ENCODE results near the gene DDX23.
"Not testable (repeated sequence)": the region's sequence is repeated elsewhere in the genome, so short reads cannot be mapped to it uniquely, and the experiment has no call there.

The DDX23 gene

DNA sequence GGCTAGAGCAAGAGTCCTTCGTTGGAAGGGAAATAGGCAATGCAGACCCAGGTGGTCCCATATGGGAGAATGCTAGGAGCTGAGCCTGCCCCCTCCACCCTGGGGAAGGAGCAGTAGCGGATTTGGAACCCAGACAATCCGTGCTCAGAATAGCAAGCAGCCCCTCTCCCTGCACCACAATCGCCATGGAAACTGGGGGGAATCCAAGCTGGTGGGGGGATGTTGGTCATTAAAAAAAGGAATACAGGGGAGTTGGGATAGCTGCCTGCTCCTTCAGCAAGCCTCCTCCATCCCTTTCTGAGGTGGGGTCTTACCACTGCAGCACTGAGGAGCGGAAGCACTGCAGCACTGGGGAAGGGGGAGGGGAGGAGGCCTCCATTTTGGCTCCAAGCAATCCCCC lies 10.8 kb upstream of the DDX23 start:
- no peak for DNase-seq (ENCODE audit: low spot score)

DNA sequence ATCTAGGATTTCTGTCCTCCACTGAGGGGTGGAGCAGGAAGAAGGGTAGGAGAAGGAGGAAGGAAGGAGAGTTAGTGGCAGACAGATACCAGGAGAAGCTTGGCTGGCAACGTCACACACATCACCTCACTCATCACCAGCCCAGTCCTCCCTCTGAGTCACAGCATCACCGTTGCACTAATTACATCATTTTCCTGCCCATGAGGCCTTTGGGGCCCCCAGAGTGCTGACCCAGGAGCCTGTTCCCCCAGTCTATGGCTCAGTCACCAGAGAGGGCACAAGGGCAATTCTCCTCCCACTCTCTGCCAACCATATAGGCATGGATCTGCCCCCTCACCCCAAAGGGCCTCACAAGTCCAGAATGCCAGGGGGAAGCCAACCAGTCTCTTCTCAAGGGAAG lies 9.1 kb upstream of the DDX23 start:
- DNase-seq (ENCODE audit: low spot score), result no peak

DNA sequence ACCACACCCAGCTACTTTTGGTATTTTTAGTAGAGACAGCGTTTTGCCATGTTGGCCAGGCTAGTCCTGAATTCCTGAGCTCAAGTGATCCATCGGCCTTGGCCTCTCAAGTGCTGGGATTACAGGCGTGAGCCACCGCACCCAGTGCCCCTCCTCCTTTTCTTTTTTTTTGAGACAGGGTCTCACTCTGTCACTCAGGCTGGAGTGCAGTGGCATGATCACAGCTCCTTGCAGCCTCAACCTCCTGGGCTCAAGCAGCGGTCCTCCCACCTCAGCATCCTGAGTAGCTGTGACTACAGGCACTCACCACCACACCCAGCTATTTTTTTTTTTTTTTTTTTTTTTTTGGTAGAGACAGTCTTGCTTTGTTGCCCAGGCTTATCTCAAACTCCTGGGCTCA lies 8.3 kb upstream of the DDX23 start:
- DNase-seq (ENCODE audit: low spot score), result not testable (repeated sequence)

DNA sequence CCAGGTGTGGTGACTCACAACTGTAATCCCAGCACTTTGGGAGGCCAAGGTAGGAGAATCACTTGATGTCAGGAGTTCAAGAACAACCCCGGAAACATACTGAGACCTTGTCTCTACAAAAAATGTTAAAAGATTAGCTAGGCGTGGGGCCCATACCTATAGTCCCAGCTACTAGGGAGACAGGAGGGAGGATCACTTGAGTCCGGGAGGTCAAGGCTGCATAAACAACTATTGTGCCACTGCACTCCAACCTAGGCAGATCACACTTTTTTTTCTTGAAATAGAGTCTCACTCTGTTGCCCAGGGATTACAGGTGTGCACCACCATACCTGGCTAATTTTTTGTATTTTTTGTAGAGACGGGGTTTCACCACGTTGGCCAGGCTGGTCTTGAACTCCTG lies 7.6 kb upstream of the DDX23 start:
- DNase-seq (ENCODE audit: low spot score), result no peak

DNA sequence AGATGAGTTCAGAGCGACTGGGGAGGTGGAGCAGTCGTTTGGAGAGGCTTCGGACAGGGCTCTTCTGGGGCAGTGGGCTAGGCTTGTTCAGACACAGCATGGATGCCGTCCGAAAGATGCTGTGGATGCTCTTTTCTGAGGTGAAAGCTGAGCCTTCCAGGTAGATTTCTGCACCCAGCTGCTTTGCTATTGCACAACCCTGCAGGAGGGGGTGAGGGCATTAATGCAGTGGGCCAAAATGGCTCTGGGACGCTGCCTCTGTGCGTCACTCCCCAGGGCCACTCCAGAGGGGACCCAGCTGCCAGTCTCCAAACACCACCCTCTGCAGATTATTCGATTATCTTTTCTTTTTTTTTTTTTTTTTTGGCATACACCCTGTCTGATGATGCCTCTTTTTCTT lies 6.1 kb upstream of the DDX23 start:
- no peak for DNase-seq (ENCODE audit: low spot score)

DNA sequence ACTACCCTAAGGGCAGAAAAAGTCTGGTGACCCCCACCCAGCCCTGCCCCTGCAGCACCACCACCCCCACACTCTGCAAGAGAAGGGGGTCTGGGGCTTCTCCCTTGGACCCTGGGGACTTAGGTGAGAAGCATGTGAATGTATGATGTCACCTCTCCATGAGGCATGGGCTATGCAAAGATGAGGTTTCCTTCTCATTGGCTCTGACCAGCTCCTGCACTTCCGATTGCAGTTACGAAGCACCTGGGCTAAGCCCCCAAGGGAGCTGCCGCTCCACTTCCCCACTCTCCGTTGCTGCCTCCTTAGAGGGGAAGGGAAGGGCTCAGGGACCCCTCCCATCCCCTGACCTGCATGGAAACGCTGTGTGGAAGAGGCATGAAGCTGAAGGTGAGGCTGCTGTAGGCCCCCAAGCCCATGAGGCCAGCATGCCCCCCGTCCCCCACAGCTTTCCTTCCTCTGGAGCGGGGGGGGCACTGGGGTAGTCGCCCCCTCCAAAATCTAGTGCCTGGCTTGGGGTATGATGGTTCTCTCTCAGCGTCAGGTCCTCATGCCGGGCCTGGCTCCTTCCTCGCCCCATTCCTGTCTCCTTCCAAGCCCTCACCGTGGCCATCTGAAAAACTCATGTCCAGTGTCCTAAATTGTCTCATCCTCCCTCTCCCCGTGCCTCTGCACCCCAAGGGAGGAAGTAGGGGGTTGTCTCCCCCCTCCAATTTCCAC lies 5.5 kb upstream of the DDX23 start:
- DNase-seq (ENCODE audit: low spot score), result no peak

DNA sequence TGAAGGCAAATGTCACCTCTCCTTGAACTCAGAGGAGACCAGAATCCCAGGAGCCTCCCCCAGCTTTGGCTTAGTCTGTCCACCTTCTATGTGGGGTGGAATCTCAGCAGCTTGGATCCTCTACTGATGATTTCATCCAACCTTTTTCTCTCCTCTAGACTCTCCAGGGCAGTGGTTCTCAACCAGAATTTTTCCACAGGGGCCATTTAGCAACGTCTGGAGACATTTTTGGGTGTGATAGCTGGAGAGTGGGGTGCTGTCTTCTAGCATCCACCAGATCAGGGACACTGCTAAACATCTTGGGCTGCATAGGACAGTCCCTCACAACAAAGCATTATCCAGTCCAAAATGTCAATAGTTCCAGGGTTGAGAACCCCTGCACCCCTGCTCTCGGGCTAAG lies 4.4 kb upstream of the DDX23 start:
- no peak for DNase-seq (ENCODE audit: low spot score)

DNA sequence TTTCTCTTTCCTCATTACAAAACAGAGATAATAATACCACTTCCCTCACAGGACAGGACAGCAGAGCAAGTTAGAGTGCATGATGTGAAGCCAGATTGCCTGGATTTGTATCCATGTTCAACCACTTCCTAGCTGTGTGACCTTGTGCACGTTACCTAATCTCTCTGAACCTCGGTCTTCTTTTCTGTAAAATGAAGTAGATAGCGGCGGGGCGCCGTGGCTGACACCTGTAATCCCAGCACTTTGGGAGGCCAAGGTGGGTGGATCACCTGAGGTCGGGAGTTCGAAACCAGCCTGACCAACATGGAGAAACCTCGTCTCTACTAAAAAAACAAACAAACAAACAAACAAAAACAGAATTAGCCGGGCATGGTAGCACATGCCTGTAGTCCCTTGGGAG lies 3.0 kb upstream of the DDX23 start:
- not testable (repeated sequence) for DNase-seq (ENCODE audit: low spot score)

DNA sequence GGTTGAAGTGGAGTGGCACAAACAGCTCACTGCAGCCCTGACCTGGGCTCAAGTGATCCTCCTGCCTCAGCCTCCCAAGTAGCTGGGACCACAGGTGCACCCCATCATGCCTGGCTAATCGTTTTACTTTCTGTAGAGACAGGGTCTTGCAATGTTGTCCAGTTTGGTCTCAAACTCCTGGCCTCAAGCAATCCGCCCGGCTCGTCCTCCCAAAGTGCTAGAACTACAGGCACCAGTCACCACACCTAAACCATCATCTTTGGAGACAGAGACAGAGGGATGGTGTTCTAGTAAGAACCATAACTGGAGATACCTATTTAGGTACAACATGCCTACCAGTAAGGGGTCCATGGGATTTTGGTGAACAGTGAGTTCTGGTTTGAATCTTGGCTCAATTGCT lies 2.5 kb upstream of the DDX23 start:
- no peak for DNase-seq (ENCODE audit: low spot score)

DNA sequence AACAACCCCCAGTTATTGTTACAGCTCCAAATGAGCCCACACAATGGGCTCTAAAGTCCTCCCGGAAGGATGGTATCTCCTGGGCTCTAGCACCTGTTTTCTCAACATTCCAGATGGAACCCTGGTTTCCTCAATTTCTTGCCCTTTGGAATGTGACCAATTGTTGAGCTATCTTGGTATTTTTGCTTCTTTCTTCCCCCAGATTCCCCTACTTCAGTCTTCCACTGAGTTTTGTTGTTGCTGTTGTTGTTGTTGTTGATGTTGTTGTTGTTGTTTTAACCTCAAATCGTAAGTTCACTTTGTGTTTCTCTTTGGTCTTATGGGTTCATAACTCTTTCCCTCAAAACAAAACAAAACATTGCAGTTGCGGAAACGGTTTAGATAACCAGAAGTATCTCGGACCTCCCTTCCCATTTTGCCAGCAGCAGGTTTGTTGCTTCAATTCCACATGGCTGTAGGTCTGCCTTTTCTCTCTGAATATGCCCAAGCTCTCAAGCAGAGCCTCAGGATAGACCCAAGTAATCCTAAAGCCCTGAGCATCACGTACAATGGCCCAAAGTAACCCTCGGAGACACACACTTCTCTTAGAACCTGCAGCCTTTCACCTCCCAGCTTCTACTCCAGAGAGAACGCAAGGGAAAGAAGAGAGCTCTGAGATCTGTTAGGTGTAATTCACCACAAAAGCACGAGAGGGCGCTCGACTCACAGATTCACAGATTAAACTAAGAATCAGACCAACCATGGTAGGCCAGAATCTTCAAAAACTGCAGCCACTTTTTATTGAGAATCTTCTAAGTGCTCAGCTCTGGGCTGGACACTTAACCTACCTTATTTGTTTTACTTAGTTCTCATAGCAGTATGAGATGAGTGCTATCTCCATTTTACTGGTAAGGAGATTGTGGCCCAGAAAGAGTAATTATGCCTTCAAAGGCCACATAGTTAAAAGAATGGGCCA lies 1.0 kb upstream of the DDX23 start:
- DNase-seq (ENCODE audit: low spot score), result peak; percentile 81

DNA sequence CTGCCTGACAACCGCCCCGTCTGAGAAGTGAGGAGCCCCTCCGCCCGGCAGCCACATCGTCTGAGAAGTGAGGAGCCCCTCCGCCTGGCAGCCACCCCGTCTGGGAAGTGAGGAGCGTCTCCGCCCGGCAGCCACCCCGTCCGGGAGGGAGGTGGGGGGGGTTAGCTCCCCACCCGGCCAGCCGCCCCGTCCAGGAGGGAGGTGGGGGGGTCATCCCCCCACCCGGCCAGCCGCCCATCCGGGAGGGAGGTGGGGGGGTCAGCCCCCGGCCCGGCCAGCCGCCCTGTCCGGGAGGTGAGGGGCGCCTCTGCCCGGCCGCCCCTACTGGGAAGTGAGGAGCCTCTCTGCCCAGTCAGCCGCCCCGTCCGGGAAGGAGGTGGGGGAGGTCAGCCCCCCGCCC lies 9.9 kb downstream of the DDX23 start:
- not testable (repeated sequence) for DNase-seq (ENCODE audit: low spot score)

DNA sequence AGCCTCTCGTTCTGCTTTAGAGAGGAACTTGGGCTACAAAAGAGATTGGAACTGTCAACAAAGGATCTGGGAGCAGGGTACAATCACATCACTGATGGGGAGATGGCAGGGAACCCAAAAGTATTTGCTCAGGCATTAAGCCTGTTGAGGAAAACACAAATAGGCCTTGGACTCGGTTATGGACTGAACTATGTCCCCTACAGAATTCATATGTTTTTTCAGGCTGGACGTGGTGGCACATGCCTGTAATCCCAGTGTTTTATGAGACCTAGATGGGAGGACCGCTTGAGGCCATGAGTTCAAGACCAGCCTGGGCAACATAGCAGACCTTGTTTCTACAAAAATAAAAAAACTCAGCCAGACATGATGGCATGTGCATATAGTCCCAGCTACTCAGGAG lies 13.9 kb downstream of the DDX23 start:
- no peak for DNase-seq (ENCODE audit: low spot score)

DNA sequence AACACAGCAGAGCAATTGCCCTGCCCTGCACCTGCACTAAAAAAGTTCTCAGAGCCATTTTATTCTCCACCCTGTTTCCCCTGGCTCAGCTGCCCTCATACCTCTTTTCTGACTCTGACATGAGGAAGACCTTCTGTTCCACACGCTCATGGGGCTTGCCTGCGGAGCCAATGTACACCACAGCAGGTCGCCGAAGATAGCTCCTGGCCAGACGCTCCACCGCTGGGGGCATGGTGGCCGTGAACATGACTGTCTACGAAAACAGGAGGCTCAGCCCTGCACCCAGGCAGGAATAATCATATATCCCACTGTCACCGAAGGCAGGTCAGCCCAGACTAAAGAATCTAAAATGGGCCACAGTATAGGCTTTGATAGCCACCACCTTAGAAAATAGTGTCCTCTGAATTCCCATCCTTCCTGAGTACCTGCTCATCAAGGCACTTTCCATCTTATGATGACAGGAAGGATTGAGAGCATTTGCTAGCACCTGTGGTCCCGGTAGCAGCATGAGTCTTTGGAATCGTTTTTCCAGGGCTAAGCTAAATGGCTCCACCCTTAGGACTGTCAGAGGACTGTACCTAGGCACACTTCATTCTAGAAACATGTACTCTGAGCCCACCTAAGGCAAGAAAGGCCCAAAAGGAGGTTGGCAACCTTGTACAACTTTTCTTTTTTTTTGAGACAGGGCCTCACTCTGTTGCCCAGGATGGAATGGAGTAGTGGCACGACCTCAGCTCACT lies 19.5 kb downstream of the DDX23 start:
- no peak for DNase-seq (ENCODE audit: low spot score)

DNA sequence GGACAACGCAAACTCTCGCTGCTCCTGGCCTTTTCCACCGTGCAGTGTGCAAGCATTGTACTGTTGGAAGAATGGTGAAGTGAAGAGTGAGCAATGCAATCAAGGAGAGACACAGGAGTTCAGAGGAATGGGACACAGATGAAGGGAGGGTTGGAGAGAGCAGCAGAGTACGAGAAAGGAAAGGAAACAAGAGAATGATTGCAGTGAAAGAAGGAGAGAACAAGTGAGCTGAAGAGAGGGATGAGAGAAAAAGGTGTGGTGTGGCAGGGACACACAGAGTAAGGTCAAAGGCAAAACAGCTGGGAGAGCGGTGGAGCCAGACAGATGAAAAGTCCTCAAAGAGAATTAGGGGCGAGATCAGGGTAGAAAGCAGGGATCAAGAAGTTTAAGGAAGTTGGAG lies 20.7 kb downstream of the DDX23 start:
- DNase-seq (ENCODE audit: low spot score), result no peak

DNA sequence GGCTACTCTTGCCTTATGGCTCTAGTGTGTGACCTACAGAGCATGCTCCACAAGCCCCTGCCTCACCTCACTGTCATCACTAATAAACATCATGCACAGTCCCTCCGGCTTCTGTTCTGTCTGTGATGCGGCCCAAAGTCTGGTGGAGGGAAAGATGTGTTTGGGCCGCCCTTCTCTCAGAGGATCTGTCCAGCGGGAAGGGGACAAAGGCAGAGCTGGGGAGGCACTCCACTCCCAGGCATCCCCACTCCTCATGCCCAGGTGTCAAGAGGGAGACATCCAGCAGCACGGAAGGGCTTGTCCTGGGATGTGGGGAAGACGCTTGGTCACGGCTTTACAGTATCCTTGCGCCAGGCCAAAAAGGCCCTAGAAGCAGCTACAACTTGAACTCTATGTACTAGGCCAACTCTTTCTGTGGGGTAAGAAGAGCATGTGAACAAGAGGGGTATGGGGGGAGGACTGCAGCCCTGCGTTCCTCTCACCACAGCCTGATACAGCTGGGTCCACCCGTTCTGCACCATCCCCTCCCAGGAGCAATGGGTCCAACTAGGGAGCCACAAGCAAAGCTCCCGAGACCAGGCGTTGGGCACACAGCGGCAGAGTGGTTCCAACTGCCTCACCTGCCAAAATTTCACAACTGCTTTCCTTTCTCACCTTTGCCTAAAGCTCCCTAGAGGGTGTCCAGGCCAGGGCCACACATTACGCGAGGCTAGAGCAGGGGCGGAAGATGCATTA lies 23.0 kb downstream of the DDX23 start:
- no peak for DNase-seq (ENCODE audit: low spot score)

DNA sequence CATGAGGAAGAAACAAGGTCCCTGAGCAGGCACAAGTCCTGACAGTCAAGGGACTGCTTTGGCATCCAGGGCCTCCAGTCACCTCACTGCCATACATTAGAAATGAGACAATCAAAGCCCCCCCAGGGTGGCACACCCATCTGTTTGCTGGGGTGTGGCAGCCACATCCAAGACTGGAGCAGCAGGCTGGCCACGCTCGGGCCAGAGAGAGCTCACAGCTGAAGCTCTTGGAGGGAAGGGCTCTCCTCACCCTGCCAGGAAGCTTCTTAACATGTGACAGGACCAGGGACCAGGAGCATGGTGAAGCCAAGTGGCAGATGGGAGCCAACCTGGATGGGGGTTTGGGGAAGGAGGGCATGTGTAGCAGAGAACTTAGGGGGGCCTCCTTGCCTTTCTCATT lies 23.7 kb downstream of the DDX23 start:
- no peak for DNase-seq (ENCODE audit: low spot score)

DNA sequence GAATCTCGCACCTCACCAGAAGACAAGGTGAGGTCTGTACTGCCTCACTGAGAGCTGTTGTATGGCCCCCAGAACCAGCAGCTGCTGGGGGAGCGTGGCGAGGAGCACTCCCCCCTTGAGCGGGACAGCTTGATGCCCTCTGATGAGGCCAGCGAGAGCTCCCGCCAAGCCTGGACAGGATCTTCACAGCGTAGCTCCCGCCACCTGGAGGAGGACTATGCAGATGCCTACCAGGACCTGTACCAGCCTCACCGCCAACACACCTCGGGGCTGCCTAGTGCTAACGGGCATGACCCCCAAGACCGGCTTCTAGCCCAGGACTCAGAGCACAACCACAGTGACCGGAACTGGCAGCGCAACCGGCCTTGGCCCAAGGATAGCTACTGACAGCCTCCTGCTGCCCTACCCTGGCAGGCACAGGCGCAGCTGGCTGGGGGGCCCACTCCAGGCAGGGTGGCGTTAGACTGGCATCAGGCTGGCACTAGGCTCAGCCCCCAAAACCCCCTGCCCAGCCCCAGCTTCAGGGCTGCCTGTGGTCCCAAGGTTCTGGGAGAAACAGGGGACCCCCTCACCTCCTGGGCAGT lies 24.4 kb downstream of the DDX23 start:
- DNase-seq (ENCODE audit: low spot score), result no peak

DNA sequence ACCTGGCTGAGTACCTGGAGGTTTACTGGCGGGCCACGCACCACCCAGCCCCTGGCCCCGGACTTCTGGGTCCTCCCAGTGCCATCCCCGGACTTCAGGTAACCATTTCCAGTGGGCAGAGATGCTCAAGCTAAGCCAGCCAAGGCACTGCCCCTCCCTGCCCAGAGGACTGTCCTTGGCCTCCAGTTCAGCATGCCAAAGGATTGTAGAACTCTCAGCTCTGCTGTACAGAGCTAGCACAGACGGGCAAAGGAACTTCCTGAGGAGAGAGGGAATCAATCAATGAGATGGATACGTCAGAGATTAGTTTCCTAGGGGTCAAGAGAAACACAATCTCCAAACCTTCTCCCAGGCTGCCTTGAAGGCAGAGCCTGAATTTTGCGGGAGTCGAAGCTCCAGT lies 24.9 kb downstream of the DDX23 start:
- no peak for DNase-seq (ENCODE audit: low spot score)

DNA sequence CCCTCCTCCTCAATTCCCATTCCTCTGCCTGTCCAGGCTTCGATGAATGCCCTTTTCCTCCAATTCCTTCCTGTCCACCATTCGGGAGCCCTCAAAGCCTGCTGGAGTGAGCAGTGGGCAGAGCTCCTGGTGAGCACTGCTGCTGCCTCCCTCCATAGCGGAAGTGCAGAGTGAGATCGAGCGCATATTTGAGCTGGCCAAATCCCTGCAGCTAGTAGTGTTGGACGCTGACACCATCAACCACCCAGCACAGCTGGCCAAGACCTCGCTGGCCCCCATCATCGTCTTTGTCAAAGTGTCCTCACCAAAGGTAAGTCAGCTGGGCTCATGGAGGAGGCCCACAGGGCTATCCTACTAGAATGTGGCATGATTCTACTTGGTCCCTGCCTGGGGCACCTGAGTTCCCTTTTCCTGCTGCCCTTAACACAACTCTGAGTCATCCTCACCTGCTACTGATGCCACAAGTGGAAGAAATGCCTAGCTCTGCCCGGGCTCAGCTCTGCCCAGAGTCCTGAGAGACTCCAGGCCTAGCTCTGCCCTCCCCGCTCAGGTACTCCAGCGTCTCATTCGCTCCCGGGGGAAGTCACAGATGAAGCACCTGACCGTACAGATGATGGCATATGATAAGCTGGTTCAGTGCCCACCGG lies 25.6 kb downstream of the DDX23 start:
- no peak for DNase-seq (ENCODE audit: low spot score)

DNA sequence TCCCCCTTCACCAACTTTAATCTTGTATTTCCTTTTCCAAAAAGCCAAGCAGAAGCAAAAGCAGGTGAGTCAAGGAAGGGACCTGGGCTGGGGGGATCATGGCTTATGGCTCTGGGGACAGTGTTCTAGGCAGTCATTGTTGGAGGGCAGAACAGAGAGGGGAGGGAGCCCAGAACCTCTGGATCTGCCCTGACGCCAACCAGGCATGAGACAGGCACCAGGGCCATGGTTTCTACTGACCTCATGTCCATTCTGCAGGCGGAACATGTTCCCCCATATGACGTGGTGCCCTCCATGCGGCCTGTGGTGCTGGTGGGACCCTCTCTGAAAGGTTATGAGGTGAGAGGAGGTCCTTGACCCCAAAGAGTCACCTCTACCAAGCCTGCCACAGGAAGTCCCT lies 27.1 kb downstream of the DDX23 start:
- DNase-seq (ENCODE audit: low spot score), result no peak

DNA sequence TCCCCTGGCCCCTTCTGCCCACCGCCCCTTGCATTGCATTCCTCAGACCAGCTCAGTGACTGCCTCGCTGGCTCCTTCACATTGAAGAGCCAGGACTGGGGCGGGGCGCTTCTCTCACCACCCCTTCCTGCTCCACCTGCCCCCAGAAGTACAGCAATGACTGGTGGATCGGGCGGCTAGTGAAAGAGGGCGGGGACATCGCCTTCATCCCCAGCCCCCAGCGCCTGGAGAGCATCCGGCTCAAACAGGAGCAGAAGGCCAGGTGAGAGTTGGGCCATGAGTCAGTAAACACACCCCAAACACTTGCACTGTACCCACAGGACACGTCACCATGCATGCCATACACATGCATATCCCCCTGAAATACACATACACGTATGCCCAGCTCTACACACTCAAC lies 27.9 kb downstream of the DDX23 start:
- no peak for DNase-seq (ENCODE audit: low spot score)
